HG02885 (cell line): ENCODE measurements around the gene PEX14.

Source experiments
- ATAC-seq: cut with Tn5 transposase; IDR thresholded peaks from one replicate; pipeline ENCODE4 v1.9.1; 2021; ENCODE audit warnings: mild to moderate bottlenecking; ENCODE audit not compliant: unreplicated experiment, poor library complexity

PEX14 gene

GRCh38 chr1:10515301-10515975, 40.7 kb downstream of the PEX14 start:
- no peak for ATAC-seq

GRCh38 chr1:10515976-10516750, 41.4 kb downstream of the PEX14 start:
- ATAC-seq = no peak

- ATAC-seq = no peak
Measured at GRCh38 chr1:10516925-10517676, 42.4 kb downstream of the PEX14 start.

- ATAC-seq = no peak
Measured at GRCh38 chr1:10517677-10517982, 42.9 kb downstream of the PEX14 start.

GRCh38 chr1:10519016-10519417, 44.3 kb downstream of the PEX14 start:
- no peak for ATAC-seq

- no peak for ATAC-seq
Measured at GRCh38 chr1:10520497-10520896, 45.7 kb downstream of the PEX14 start.

GRCh38 chr1:10520952-10521351, 46.2 kb downstream of the PEX14 start:
- no peak for ATAC-seq

- ATAC-seq = no peak
Measured at GRCh38 chr1:10521537-10522157, 46.9 kb downstream of the PEX14 start.

GRCh38 chr1:10522322-10522860, 47.6 kb downstream of the PEX14 start:
- no peak for ATAC-seq

- ATAC-seq = no peak
Measured at GRCh38 chr1:10525208-10525607, 50.5 kb downstream of the PEX14 start.

- no peak for ATAC-seq
Measured at GRCh38 chr1:10528066-10529014, 53.6 kb downstream of the PEX14 start.

GRCh38 chr1:10529091-10529490, 54.3 kb downstream of the PEX14 start:
- ATAC-seq = no peak

- ATAC-seq = no peak
Measured at GRCh38 chr1:10529765-10530164, 55.0 kb downstream of the PEX14 start.

- ATAC-seq = no peak
Measured at GRCh38 chr1:10530281-10530740, 55.6 kb downstream of the PEX14 start.

GRCh38 chr1:10530756-10531495, 56.2 kb downstream of the PEX14 start:
- no peak for ATAC-seq

- ATAC-seq = no peak
Measured at GRCh38 chr1:10532362-10532761, 57.6 kb downstream of the PEX14 start.

- no peak for ATAC-seq
Measured at GRCh38 chr1:10534519-10534918, 59.8 kb downstream of the PEX14 start.

GRCh38 chr1:10536133-10536770, 61.5 kb downstream of the PEX14 start:
- no peak for ATAC-seq
